Inflammatory macrophage treated with lipopolysaccharide for 4 hours (primary cell): ENCODE measurements around the gene SH3RF2.
A peak's percentile ranks its signal among the peaks of the same experiment; 100 is the strongest.
"Not testable (repeated sequence)": the region's sequence is repeated elsewhere in the genome, so short reads cannot be mapped to it uniquely, and the experiment has no call there.

ENCODE experiments used
- DNase-seq: peaks from one replicate; pipeline ENCODE4 v3.0.0-alpha.2; 2020

SH3RF2 gene

DNA sequence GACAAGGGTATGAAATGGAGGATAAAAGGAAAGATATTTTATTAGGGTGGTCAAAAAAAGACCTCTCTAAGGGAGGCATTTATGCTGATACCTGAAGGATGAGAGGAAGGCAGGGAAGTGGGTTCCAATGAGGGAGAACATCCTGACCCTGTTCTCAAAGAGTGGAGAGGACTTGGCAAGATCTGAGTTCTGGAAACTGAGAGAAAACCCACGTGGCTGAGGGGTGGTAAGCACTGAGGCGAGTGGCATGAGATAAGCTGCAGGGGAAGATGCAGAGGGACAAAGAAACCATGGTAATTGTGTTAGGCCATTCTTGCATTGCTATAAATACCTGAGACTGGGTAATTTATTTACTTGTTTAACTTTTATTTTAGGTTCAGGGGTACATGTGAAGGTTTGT, 16.8 kb downstream of the SH3RF2 start:
- DNase-seq: no peak

DNA sequence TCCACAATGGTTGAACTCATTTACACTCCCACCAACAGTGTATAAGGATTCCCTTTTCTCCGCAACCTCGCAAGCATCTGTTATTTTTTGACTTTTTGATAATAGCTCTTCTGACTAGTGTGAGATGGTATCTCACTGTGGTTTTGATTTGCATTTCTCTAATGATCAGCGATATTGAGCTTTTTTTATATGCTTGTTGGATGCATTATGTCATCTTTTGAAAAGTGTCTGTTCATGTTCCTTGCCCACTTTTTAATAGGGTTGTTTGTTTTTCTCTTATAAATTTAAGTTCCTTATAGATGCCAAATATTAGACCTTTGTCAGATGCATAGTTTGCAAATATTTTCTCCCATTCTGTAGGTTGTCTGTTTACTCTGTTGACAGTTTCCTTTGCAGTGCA, 17.8 kb downstream of the SH3RF2 start:
- DNase-seq: not testable (repeated sequence)

DNA sequence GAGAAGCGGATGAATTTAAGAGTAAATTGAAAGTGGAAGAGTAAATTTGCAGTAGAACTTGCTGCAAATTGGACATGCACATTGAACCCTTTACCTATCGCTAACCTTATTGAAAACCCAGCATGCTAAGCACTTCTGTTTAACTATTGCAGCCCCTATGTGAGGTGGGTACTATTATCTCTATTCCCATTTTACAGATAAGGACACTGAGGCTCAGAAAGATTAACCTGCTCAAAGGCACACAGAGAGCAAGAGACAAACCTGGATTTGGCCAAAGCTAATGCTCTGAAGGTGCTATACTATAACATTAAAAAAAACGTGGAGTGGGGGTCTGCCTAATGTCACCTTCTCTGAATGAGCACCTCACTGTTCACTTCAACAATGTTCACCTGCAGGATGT, 21.0 kb downstream of the SH3RF2 start:
- DNase-seq: no peak

DNA sequence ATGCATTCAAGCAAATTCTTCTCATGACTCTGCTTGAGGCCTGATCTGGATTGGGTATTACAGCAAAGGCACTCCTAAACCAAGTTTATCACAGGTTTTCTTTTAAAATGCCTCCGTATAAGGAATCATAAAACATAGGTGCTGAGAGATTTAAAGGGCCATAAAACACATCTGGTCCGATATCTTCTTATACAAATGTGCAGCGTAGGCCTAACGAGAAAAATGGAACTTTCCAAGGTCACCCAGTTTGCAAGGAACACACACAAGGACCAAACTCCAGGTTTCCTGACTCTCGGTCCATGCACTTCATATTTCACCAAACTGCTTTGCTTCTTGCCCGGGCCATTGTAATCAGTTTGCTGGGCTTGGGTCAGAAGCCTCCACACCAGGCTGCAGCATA, 22.1 kb downstream of the SH3RF2 start:
- DNase-seq: no peak

DNA sequence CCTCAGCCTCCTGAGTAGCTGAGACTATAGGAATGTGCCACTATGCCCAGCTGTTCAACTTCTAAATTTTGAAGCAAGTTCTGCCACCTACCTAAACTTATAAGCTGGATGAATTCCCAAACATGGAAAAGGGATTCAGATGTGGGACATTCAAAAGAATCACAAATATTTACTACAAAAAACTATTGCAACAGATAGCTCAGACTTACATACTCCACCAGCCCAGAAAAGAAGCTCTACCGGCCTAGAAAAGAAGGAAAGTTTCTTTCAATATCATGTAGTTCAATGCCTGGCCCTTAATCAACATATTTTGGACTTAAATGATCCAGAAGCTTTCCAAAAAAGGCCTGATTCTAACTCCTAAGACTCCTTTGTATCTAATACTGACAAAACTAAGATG, 23.8 kb downstream of the SH3RF2 start:
- DNase-seq: no peak

DNA sequence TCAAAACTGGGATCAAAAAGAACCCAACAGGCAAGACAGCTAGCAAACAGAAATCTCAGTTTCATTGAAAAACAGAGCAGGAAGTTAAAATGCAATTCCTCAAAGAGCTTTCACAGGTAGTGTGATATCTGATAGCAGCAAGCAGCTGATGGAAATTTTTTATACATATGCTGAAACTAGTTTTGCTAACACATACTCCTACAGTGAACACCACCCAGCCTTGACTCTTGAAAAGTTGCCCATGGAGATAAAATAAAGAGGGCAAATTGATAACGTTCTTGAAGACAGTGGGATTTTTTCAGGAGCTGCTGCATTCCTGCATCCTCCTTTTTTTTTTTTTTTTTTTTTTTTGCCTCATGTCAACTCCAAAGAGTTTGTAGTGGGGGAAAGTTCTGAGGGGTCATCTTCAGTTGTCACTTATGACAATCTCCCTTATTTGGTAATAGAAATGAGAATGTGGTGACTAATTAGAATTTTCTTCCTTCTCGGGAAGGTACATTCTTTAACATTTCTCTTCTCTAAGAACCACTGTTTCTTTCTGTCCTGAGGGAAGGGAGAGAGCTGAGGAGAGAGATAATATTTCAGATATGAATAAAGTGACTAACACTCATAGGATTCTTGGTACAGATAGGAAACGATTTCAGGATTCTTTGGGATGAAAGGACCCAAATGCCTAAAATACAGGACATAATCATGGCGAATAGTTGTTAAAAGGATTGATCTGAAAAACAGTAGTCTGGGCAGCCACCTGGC, 24.6 kb downstream of the SH3RF2 start:
- no peak for DNase-seq

DNA sequence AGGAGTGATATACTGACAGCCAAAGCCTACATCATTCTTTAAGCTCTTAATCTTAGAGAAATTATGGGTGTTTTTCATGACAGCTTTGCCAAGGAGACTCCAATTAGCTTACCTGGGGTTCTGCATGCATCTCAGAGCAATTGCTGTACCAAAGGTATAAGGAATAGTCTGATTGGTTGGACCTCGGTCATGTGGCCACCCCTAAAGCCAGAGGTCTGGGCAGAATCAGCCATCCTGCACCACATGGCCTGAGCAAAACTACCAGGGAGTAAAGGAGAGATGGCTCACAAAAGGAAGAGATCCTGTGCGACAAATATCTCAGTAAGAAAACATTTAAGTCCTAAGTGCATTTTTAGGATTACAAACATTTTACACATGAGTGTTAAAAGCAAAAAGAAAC, 25.6 kb downstream of the SH3RF2 start:
- DNase-seq: no peak

DNA sequence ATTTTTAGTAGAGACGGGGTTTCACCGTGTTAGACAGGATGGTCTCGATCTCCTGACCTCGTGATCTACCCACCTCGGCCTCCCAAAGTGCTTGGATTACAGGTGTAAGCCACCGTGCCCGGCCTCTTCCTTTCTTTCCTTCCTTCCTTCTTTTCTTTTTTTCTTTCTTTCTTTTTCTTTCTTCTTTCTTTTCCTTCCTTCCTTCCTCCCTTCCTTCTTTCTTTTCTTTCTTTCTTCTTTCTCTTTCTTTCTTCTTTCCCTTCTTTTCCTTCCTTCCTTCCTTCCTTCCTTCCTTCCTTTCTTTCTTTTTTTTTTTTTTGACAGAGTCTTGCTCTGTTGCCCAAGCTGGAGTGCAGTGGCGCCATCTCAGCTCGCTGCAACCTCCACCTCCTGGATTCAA, 27.6 kb downstream of the SH3RF2 start:
- DNase-seq: not testable (repeated sequence)

DNA sequence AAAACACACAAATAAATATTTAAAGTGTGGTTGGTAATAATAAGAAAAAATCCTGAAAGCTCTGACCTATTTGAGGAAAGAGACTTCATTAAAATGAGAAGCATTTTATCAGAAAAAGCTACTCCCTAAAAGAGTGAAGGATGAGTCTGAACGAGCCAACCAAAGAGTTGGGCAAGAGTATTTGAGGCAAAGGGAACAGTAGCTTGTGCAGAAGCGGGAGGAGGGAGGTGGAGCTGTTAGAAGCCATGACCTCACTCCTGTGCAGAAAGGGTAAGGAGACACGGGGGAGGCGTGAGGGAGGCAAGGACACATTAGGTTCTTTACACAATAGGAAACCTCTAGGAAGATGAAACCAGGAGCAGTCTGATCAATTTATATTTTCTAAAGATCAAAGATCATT, 29.4 kb downstream of the SH3RF2 start:
- peak; percentile 54 for DNase-seq

DNA sequence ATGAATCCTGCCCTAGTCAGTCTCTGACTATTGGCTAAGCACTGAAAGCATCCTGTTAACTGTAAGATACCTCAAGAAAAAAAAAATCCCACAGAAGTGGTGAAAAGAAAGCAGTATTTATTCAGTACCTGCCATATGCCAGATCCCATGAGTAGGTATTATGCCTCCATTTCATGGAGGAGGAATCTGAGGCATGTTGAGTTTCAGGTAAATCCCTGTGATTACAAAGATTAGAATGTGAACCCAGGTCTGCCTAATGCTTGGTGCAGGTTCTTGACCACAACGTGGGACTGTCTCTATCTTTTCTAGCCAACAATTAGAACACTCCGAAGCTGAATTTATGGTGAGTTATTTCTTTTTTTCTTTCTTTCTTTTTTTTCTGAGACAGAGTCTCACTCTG, 30.9 kb downstream of the SH3RF2 start:
- DNase-seq: no peak

DNA sequence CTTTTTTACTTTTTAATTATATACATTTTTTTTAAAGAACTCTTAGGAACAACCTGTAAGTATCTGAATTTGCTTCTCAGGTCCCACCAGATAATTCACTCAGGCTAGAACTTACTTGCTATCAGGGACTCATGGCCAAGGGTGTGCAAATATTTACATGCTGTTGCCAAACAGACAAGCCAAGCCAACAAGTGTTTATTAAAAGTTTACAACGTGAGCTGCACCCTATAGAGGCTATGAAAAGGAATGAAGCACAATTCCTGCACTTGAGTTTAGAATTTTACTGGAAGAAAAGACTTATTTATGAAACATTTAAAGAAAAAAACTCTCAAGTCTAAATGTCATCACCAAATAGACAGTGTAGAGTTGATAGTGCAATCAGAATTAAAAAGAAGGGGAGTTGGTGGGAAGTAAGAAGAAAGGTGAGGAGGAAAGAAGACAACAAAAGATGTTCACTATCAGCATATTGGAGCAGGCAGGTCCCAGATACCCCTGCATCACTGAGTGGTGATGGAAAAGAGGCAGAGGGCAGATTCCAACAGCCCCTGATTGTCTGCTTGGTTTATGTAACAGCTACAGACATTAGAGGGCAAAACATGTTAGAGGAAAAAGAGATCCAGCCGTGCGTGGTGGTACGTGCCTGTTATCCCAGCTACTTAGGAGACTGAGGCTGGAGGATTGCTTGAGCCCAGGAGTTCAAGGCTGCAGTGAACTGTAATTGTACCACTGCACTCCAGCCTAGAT, 32.8 kb downstream of the SH3RF2 start:
- no peak for DNase-seq

DNA sequence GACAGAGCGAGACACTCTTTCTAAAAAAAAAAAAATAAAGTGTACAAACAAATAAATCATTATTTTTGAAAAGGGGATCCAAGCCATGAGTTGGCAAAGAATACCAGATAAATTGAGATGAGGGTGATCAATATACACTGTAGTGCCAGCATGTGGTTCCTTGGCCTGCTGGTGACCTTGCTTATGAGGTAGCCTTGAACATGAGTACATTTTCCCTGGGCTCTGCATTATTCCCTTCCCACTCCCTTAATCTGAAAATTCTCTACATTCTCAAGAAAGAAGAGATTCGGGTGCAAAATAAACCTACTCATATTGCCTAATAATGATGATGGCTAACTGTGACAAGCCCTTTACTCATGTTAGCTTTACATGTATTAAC, 33.3 kb downstream of the SH3RF2 start:
- no peak for DNase-seq

DNA sequence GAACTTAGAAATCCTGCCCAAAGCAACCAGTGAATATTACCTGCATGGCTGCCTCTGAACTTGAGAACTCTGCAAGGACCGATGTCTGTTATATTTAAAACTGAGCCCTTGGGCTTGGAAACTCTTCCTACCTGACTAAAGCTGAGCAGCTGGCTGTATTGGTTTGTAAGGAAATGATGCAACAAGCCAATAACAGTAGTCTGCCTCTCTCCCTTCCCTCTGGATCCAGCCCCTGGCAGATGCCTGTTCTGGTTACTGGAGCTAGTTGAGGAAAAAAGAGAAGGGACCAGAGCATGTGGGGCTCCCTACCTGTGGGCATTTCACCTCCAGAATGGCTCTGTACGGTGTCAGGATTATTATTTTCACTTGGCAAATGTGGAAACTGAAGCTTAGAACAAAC, 34.7 kb downstream of the SH3RF2 start:
- no peak for DNase-seq

DNA sequence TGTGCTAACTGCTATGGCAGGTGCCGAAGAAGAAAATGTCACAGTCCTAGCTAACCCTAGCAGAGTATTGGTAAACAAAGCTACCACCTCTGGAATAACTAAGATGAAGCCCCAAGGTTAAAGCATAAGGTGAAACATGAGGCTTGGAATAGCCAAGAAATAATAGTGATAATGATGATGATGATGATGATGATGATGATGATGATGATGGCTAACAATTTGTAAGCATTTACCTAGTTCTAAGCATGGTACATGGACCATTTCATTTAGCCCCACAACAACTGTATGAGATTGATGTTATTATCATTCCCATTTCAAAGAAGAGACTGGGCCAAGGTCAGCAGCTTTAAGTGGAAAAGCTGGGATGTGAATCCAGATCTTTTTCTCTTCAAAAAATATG, 35.3 kb downstream of the SH3RF2 start:
- DNase-seq: no peak

DNA sequence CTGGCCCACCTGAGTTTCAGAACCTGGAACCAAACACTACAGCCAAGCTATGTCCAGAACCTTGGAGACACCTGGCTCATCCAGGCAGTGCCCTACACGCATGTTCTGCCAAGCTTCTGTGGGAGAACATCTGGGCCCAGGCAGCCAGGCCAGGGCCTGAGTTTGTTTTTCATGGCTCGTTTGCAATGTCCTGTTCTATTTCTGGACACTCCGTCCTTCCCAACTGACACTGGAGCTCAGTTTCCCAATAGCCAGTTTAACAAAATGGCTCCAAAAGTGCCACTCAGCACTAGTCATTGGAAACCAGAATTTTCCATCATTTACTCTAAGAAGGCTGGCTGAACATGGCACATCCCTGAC, 38.6 kb downstream of the SH3RF2 start:
- no peak for DNase-seq

DNA sequence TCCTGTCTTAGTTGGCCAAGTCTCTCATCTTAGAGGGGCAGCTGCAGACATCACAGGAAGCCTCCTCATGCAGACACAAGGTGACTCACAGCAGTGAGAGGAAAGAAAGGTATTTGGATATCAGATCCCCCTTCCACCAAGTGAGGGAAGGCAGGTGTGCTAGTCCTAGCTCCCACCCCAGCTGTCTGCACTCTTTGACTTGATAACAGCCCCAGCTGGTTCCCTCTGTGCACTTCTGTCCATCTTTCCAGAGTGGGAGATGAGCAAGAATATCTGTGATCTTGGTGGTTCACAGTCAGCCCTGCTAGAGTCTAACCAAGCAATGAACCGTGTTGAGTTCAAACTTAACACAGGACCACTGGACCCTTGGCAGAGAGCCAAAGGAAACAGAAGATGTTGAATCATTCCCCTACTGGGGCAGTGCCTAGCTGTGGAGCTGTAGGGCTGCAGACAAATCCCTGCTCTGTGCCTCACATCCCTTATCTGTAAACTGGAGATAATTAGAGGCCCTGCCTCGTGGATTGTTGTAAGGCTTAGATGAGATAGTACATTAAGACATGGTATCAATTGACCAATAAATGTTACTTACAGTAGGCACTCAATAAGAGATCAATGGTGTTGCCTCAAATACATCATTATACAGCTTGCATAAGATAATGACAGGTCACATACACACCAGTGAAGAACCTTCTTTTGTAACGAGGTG, 39.1 kb downstream of the SH3RF2 start:
- DNase-seq: no peak

DNA sequence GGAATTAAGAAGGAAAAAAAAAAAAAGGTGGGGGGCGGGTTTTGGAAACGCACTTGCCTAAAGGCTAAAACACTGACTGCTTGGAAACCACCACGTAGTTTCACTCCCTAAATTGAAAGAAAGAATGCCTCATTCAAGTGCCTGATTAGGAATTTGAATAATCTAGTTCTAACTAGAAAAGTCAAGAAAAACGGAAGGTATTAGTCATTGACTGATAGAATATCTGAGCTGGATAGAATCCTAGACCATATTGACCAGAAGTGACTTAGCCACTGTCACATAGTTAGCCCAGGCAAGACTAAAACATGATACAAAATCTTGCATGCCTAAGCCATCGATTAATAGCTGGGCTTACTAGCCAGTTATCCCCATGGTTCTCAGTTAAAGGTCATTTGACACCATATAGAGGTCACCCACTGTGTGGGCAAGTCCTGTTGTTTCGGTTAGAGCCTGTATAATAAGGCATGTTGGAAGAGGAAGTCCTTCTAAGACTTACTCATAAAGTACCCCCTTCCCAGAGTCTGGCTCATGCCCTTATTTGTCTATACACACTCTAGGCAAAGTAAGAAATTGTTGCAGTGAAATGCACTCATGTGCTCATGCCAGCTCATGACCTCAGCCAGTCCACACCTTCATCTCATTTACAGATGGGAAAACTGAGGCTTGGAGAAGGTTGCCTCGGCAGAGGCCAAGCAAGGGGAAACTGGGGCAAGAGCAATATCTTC, 40.2 kb downstream of the SH3RF2 start:
- DNase-seq: peak; percentile 57

DNA sequence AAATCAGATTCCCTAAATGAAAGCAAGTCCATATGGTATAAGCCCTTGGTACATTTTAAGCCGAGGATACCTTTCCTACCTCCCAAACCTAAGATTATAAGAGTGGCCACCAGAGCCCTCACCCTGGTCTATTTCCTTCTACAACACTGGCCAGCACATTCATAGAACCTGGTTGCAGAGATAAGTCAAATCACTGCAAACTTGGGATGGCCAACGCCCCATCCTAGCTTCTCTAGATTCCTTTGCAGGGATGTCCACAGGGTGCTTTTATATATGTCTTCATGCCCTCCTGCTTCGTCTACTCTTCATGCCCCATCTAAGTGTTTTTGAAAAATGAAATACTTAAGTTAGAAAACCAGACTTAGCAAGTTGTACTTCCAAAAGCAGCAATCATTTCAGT, 41.8 kb downstream of the SH3RF2 start:
- no peak for DNase-seq

DNA sequence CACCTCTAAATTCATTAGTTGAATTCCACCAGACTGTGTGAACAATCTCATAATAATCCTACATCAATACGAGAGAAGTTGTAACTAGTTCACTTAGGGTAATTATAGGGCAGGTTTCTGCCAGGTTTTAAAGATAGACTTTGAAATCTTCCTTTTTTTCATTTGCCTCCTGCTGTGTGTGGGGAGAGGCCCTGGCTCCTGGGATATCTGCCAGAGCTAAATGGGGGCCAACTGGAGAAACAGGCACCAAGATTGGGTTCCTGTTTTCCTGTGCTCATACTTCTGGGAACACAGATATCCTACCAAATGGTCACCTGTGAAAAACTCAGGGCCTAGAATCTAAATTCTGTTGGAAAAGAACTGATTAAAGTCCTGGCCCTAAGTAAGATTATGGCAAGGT, 42.3 kb downstream of the SH3RF2 start:
- DNase-seq: no peak

DNA sequence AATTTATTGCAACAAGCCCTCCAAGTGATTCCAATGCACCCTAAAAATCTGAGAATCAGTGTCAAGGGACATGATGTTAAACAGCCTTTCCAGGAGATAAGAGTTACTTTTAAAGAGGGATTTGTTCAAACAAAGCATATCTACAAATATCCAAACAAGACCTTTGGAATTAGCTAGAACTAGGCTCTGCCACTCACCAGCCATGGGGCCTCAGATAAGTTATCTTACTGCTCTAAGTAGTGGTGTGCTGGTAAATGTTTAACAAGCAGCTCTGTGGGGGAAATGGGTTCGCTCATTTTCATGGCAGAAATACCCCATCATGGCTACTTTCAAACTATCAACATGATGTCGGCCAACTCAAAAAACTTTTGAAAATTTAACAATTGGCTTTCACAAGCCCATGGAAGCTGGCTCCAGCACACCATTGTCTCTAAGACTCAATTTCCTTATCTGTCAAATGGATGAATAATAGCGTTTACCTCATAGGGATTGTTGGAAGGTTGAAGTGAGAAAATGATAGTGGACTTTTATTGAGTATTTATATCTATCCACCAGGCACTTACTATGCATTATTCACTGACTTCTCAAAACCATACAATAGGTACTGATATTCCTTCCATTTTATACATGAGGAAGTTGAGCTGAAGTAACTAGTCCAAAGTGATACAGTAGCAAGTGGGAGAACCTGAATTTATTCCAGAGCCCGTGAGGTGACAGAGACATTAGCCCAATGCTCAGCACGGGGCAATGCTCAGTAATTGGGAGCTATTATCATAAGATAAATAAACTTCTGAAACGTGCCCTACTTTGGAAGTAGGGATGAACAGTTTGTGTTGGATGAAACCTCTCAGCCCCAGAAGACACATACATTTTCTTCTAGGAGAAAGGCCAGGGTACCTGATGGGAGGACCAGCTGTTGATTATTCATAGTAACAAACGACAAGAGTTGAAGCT, 43.2 kb downstream of the SH3RF2 start:
- DNase-seq: no peak

DNA sequence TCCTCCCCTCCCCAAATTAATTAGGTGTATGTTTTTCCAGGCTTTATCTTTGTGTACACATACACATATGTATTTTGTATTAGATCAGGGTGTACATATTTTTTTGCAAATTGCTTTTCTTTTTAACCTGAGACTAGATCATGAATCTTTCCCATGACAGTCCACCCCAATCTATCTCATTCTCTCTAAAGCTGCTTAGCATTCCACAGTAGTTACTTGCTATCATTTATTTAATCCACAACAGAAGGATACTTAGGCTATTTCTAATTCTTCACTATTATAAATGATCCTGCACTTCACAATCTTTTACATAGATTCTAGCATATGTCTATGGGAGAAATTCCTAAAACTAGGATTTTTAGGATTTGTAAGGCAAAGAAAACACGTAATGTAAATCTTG, 43.9 kb downstream of the SH3RF2 start:
- DNase-seq: no peak

DNA sequence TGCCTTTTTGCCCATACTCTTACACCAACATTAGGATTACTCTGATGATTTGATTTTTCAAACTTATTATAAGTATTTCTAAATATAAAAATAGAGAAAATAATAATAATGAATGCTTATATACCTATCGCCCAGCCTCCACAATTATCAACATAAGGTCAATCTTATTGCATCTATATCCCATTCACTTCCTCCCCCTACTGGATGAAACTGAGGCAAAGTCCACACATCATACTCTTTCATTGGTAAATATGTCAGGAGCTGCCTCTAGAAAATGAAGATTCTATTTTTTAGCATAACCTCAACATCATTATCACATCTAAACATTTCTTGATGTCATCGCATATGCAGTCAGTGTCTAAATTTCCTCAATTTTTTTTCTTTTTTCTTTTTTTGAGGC, 44.3 kb downstream of the SH3RF2 start:
- no peak for DNase-seq
